ENCODE data around the gene RALY.

- TF ChIP-seq POLR2AphosphoS5 (IDR thresholded peaks at IDR 0.05) (no peak), CTCF (IDR thresholded peaks at IDR 0.05) (no peak), EP300 (IDR thresholded peaks at IDR 0.05; ENCODE audit: low read depth) (no peak)
These were observed 83.2 kb downstream of the RALY start for GRCh38 chr20:34076952-34077351.
